ENCODE results near the gene ZSCAN5A. TPM values are rescaled to one million over a fixed set of nuclear protein-coding genes. Genes with fewer than 3 reads are reported as not detected.
A peak's percentile ranks its signal among the peaks of the same experiment; 100 is the strongest.
"Not testable (repeated sequence)": the region's sequence is repeated elsewhere in the genome, so short reads cannot be mapped to it uniquely, and the experiment has no call there.

The ZSCAN5A gene
- total RNA-seq, 1 experiment from 2014 or later: 9.4 TPM

DNA sequence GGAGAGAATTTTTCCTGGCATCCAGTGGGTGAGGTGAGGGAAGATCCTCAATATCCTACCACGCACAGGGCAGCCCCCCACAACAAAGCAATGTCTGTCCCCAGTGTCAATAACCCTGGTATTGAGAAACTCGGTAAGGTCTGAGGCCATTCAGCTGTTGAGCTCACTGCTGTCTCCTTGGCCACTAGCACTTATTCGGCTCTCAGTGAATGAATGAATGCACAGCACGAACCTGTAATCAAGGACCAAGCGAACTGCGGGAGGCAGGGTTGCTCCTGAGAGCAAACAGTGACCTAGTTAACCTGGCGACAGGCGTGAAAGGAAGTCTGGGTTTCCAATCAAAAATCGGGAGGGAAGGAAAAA, 640 bp downstream of the ZSCAN5A start:
- no peak for DNase-seq (ENCODE audit: low read depth)

- no peak for DNase-seq (ENCODE audit: low read depth)
Observed at GRCh38 chr19:56312787-56313657, 1.6 kb downstream of the ZSCAN5A start.

DNA sequence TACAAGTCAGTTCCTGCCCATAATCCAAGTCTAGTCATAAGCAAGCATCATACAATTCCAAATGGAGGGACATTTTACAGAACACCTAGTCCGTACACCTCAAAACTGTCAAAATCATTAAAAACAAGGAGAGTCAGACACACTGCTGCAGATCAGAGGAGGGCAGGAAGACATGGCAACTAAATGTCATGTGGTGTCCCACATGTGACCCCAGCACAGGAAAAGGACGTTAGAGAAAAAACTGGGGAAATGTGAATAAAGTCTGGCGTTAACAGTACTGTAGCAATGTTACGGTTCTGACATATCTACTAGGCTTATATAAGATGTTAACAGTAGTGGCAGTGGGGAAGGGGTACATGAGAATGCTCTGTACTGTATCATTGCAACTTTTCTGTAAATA, 2.3 kb downstream of the ZSCAN5A start:
- no peak for DNase-seq (ENCODE audit: low read depth)

DNA sequence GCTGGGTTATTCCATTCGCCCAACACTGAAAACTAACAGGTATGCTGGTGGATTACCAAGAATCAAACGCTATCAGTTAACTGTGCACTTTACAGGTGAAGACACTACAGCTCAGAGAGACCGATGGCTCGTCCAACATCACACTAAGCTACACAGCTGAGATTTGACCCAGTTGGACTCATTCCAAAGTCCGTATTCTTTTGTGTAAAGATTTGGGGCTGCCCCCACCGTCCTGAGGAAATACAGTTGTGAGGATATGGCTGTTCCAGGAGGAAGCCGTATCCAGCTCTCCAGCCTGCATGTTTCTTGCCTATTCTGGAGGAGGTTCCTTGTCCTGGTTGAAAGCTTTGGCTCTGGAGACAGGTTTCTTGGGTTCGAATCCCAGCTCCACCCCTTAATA, 4.2 kb downstream of the ZSCAN5A start:
- DNase-seq (ENCODE audit: low read depth): no peak

- peak; percentile 7 for DNase-seq (ENCODE audit: low read depth)
Observed at GRCh38 chr19:56309511-56310185, 5.0 kb downstream of the ZSCAN5A start.

DNA sequence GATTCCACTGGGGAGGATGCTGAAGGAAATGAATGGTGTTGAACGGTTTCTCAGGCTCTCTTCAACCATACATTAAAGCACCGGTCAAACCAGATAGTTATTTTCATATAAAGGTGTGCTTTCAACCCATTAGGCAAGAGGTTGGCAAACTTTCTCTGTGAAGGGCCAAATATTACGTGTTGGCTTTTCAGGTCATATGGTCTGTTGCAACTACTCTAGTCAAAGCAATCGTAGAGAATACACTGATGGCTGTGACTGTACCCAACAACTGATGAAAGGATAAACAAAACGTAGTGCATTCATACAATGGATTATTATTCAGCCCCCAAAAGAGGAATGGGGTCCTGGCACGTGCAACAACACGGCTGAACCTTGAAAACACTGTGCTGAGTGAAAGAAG, 5.8 kb downstream of the ZSCAN5A start:
- no peak for DNase-seq (ENCODE audit: low read depth)

DNA sequence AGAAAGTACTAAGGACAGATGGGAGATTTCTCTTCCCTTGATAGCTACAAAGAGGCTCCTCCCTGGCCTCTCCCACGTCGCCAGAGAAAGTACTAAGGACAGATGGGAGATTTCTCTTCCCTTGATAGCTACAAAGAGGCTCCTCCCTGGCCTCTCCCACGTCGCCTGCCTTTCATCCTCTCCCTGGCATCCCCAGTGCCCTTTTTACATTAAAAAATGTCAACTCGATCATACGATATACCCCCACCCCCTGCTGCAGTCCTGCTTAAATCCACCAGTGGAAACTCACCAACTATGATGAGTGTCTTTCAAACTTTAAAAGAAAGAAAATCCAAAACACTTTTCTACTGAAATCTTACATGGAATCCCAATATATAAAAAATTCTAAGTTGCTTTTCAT, 7.6 kb downstream of the ZSCAN5A start:
- DNase-seq (ENCODE audit: low read depth): not testable (repeated sequence)

DNA sequence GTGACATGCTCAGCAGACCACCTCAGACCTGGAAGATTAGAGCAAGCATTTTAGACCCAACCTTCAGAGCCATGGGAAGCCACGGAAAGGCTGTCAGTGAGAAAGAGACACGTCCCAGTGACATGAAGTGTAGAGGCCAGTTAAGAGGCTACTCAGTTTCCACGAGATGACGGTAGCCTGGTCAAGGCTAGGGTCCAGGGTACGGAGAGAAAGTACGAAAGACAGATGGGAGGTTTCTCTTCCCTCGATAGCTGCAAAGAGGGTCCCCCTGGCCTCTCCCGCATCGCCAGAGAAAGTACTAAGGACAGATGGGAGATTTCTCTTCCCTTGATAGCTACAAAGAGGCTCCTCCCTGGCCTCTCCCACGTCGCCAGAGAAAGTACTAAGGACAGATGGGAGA, 8.6 kb downstream of the ZSCAN5A start:
- DNase-seq (ENCODE audit: low read depth): no peak

DNA sequence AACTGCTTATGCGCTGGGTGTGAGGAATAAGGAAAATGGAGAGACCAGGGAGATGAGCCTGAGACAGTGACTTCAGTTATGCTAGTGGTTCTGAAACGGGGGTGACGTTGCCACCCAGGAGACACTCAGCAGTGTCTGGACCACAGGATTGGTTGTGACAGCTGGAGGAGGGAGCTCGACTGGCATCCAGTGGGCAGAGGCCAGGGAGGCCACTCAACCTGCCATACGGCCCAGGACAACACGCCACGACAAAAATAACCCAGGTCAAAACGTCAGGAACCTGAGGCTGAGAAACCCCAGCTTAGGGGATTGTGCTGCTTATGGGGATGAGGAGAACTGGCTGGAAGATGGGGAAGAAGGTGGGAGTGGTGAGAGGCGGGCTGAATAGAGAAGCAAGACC, 10.4 kb downstream of the ZSCAN5A start:
- DNase-seq (ENCODE audit: low read depth): no peak

DNA sequence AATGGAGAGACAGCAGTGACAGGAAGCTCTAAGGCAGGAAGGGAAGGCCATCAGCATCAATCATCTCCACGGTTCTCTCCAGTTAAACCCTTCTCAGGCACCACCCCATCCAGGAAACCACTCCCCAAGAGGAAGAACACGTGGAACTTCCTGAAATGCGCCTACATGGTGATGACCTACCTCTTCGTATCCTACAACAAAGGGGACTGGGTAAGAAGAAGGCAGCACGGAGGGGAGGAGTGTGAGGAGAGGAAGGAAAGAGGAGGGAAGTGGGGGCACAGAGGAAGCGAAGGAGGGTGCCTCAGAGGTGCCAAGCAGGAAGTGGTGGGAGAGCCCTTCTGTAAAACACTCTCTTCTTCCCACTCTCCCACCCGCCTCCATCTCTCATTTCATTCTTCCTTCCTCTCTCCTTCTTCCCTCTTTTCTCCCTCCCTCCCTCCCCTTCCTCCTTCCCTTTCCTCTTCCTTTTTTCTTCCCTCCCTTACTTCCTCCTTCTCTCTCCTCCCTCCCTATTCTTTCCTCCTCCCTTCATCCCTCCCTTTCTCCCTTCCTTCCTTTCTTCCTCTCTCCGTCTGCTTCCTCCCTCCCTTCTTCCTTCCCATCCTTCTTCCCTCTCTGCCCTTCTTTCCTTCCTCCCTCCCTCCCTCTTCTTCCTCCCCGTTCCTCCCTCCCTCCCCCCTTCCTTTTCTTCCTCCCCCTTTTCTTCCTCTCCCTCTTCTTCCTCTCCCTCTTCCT, 12.6 kb downstream of the ZSCAN5A start:
- no peak for DNase-seq (ENCODE audit: low read depth)

DNA sequence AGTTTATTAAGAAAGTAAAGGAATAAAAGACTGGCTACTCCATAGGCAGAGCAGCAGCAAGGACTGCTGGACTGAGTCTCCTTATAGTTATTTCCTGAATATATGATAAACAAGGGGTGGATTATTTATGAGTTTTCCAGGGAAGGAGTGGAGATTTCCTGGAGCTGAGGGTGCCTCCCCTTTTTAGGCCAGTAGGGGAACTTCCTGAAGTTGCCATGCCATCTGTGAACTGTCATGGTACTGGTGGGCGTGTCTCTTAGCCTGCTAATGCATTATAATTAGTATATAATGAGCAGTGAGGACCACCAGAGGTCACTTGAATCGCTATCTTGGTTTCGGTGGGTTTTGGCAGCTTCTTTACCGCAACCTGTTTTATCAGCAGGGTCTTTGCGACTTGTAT, 13.5 kb downstream of the ZSCAN5A start:
- DNase-seq (ENCODE audit: low read depth): no peak

- no peak for DNase-seq (ENCODE audit: low read depth)
Observed at GRCh38 chr19:56299688-56300087, 15.0 kb downstream of the ZSCAN5A start.

- no peak for DNase-seq (ENCODE audit: low read depth)
Observed at GRCh38 chr19:56297010-56297409, 17.6 kb downstream of the ZSCAN5A start.

DNA sequence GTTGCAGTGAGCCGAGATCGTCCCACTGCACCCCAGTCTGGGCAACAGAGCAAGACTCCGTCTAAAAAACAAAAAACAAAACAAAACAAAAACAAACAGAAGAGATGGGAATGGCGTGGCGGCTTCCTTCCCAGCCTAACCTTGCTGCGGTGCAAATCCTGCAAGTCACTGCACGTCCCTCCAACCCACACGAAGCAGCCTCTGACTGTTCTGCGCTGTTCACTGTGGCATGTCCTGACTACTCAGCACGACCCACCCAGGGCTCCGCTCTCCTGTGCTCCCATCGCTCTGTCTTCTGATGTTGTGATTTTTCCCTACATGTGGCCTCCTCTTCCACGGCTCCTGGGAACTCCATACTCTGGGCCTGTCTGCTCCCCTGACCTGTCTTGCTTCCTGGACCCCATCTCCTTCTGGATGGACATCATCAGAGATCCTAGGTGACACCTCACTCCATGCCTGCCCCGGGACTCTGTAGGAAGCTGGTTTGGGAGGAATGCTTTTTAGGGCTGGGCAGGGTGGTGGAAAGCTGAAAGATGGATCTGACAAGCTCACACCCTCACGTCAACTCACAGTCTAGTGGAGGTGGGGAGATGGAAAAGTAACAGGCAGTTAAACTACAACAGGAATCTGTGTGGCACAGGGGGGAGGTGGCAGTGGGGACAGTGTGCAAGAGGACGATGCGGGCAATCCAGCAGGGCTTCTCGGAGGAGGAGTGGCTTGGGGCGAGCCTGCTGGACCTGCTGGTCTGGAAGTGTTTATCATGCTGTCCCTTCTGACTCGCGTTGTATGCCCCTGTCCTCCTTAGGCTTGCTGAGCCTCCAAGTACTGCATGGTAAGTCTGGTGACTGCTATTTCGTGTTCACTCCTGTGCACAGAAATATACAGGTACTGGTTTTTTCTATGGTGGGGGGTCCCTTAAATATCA, 18.8 kb downstream of the ZSCAN5A start:
- no peak for DNase-seq (ENCODE audit: low read depth)

- peak; percentile 72 for DNase-seq (ENCODE audit: low read depth)
Observed at GRCh38 chr19:56294549-56294948, 20.1 kb downstream of the ZSCAN5A start.

DNA sequence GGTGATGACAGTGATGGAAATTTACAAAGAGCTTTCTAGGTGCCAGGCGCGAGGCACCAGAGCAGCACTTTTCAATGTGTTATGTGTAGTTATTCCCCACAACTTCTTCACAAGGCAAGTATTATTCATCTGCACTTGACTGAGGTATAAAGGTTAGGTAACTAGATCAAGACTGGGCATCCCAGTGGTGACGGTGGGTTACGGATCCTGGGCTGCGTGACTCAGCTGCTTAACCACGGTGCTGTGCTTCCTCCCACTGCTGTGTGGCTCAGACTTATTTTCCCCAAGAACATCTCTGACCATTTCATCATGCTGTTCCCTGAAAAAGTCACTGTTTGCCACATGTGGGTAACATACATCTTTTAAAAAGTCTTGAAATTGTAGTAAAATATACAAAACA, 22.8 kb downstream of the ZSCAN5A start:
- no peak for DNase-seq (ENCODE audit: low read depth)

DNA sequence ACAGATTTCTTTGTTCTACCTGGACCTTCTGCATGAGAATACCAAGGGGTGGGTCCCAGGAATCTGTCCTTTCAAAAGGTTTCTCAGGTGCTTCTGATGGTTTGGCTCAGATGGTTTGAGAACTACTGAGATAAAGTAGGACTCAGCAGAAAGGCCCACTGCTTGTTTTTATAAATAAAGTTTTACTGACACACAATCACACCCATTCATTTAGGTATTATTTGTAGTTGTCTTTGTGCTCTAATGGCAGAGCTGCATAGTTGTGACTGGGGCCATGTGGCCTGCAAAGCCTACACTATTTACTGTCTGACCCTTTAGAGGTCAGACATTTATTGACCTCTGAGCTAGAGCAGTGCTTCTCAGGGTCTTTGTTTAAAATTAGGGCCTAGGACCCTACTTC, 24.5 kb downstream of the ZSCAN5A start:
- DNase-seq (ENCODE audit: low read depth): no peak

DNA sequence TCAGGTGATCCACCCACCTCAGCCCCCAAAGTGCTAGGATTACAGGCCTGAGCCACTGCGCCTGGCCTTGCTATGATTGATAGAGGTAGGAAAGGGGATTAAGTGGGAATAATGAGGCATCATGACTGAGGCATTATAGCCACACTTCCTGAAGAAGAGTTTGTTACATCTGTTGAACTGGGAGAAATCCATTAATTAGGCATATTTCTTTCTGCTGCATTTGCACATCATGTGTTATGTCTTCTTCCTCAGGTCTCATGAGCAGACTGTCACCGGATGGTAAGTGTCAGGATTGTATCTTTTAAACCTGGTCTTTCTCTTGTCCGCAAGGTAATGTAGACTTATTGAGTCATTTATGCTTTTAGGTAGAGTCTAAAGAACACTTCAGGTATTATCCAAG, 29.9 kb downstream of the ZSCAN5A start:
- DNase-seq (ENCODE audit: low read depth): no peak

GRCh38 chr19:56282809-56283208, 31.8 kb downstream of the ZSCAN5A start:
- no peak for DNase-seq (ENCODE audit: low read depth)

DNA sequence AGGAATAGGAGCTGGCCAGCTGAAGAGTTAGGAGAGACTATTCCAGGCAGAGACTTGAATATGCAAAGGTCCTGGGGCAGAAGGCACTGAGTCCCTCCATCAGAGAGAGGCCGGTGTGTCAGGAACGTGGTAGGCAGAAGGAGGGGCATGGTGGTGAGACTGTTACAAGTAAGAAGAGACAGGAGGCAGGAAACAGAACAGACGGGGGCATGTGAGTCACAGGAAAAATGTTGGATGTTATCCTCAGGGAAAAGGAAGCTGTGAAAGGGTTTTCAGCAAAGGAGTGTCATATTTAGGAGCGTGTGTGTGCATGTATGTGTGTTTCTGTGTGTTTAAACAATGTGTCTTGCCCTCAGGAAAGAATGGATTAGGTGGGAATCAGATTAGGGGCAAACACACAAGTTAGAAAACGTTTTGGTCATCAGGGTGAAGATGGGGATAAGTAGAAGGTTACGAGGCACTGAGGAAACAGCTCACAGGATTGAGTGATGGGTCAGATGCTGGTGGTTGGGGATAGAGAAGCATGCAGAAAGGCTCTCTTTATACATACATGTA, 41.0 kb downstream of the ZSCAN5A start:
- peak; percentile 56 for DNase-seq (ENCODE audit: low read depth)

DNA sequence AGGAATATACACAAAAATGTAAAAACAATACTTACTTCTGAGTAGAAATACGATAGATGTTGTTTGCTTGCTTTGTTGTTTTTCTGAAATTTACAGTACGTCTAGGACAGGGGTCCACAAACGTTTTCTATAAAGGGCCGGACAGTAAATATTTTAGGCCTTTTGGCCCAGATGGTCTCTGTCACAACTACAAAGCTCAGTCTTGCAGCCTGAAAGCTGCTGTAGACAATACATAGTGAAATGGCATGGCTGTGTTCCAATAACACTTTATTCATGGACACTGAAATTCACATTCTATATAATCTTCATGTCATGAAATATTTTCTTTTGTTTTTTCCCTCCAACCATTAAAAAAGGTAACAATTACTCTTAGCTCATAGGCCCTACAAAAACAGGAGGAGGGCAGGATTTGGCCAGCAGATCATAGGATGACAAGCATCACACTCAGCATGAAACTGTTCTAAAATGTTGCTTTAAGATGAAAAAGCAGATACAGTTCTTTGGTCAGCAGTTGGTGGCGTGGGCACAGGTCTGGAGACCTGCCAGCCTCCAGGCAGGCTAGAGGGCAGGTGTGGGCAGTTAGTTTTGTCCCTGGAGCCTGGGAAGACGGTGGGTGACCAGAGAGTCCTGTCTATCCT, 42.4 kb downstream of the ZSCAN5A start, which contains the start of gene EDDM13:
Gene EDDM13, plus strand, starts transcription at position 588 of the 638 bp plus-strand sequence. CDS start 87 bp downstream, outside the sequence.
- no peak for DNase-seq (ENCODE audit: low read depth)

Measured in M059J (cell line).